Type B pancreatic cell (in vitro differentiated cells): ENCODE measurements around the gene EMC7. TPM values are rescaled to one million over a fixed set of nuclear protein-coding genes. Genes with fewer than 3 reads are reported as not detected.
A peak's percentile ranks its signal among the peaks of the same experiment; 100 is the strongest.

ENCODE experiments used
- DNase-seq: peaks from one replicate; pipeline ENCODE4 v3.0.0; 2021; ENCODE audit warnings: mixed read lengths; ENCODE audit not compliant: unreplicated experiment; ENCODE audit errors: extremely low spot score
- H3K27ac Mint-ChIP-seq: 2 replicates; pipeline ENCODE4 v1.8.0; 2021; ENCODE audit warnings: mild to moderate bottlenecking, mixed read lengths
- H3K27me3 Mint-ChIP-seq: 2 replicates; pipeline ENCODE4 v1.8.0; 2021; ENCODE audit warnings: mixed read lengths
- H3K36me3 Mint-ChIP-seq: 2 replicates; pipeline ENCODE4 v1.8.0; 2021; ENCODE audit warnings: mixed read lengths
- H3K4me1 Mint-ChIP-seq: one replicate; pipeline ENCODE4 v1.8.0; 2021; ENCODE audit warnings: mixed read lengths; ENCODE audit not compliant: unreplicated experiment
- H3K4me3 Mint-ChIP-seq: 2 replicates; pipeline ENCODE4 v1.8.0; 2021; ENCODE audit warnings: mild to moderate bottlenecking, mixed read lengths
- H3K9me3 Mint-ChIP-seq: 2 replicates; pipeline ENCODE4 v1.8.0; 2021; ENCODE audit warnings: mixed read lengths
- total RNA-seq: library from RNA; stranded (reverse); gene quantifications from 2 replicates; pipeline ENCODE4 v1.2.1, GENCODE V29; 2021; ENCODE audit warnings: low replicate concordance
- TF ChIP-seq, protein P1 (sequence below): fragments of 200-600 bp; sonication (generic); conservative IDR thresholded peaks from 2 replicates; pipeline ENCODE4 v1.5.0; 2021; ENCODE audit warnings: antibody characterized with exemption, mild to moderate bottlenecking

Gene EMC7
- total RNA-seq, 1 donor from 2014 or later: 47.5 TPM

DNA sequence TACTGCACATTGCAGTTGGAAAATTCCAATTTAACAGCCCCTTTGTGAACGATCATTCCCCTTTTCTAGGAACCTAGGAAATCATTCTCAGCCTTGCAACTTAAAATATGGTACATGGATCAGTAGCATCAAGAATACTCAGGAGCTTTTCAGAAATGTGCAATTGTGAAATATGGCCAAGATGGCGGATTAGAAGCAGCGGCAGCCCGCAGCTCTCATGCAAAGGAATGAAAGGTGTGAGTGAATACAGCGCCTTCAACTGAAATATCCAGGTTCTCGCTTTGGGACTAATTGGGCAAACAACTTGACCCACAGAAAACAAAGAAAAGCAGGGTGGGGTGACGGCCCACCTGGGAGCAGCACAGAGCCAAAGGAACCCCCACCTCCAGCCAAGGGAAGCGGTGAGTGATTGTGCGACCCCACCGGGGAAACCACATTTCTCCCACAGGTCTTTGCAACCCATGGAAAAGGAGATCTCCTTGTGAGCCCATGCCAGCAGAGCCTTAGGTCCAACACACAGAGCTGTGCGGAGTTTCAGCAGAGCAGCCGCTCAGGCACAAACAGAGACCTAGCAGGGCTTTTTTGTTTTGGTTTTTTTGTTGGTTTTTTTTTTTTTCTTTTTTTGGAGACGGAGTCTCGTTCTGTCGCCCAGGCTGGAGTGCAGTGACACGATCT is 55.1 kb downstream of the EMC7 start:
- no peaks in the 10 kb centered on the region for H3K4me1 Mint-ChIP-seq
- H3K27me3 Mint-ChIP-seq: peaks cover 2% of the 10 kb centered on the region
- TF ChIP-seq, protein P1, sequence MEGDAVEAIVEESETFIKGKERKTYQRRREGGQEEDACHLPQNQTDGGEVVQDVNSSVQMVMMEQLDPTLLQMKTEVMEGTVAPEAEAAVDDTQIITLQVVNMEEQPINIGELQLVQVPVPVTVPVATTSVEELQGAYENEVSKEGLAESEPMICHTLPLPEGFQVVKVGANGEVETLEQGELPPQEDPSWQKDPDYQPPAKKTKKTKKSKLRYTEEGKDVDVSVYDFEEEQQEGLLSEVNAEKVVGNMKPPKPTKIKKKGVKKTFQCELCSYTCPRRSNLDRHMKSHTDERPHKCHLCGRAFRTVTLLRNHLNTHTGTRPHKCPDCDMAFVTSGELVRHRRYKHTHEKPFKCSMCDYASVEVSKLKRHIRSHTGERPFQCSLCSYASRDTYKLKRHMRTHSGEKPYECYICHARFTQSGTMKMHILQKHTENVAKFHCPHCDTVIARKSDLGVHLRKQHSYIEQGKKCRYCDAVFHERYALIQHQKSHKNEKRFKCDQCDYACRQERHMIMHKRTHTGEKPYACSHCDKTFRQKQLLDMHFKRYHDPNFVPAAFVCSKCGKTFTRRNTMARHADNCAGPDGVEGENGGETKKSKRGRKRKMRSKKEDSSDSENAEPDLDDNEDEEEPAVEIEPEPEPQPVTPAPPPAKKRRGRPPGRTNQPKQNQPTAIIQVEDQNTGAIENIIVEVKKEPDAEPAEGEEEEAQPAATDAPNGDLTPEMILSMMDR: no peak
- H3K27ac Mint-ChIP-seq: no peak overlapping the region
- no peak overlapping the region for H3K4me3 Mint-ChIP-seq
- peaks cover 5% of the 10 kb centered on the region for H3K36me3 Mint-ChIP-seq
- no peak for DNase-seq
- peaks cover 17% of the 10 kb centered on the region for H3K9me3 Mint-ChIP-seq

DNA sequence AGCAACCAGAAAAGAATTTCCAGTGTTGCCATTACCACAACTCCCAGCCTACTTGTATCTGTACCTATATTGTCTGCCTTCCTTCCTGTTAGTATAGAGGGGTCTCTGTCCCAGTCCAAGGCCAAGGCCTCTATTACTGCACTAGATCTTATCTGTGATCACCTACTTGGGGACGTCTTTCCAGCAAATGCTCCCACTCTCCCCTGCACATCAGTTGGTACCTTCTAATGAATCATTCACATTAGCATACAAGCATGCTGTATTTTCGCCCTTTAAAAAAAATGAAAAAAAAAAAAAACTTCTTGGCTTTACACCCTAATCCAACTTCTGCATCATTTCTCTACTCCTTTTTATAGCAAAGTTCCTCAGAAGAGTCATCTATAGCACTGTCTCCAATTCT is 57.8 kb downstream of the EMC7 start:
- Mint-ChIP-seq H3K9me3 (no peaks in the 10 kb centered on the region), H3K36me3 (no peaks in the 10 kb centered on the region), H3K4me1 (peaks cover 5% of the 10 kb centered on the region), H3K27me3 (peaks cover 5% of the 10 kb centered on the region), H3K27ac (no peak overlapping the region), H3K4me3 (no peak overlapping the region)
- TF ChIP-seq, protein P1: no peak
- no peak for DNase-seq

DNA sequence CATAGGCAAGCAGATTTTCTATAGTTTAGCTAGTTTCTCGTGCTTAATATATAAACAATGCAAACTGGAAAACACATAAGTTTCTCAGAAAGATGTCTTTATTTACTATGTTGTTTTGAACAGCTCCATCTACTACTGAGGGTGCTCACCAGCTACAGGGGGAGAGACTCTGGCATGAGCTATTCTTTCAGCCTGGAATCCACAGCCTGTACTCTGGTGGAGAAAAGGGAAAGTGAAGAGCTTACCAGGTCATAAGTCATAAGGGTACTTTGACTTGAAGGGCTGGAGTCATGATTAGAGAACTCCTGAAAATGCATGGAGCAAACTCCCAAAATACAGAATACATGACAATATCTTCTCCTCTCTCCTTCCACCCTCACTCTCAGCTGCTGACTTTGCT is 58.3 kb downstream of the EMC7 start:
- no peak overlapping the region for H3K4me3 Mint-ChIP-seq

DNA sequence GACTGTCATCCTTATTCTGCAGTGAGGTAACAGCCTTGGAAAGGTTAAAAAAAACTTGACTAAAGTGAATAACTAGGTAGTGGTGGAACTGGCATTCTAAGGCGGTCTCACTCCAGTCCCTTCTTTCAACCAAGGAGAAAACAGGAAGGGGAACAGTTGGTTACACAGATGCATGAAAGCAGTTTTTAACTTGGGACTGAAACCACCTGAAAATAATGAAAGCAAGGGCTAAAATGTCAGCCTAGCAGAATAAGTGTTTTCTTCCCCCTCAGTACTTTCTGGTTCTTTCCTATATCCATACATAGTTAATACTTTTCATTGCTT is 61.9 kb downstream of the EMC7 start:
- Mint-ChIP-seq H3K27me3 (peaks cover 2% of the 10 kb centered on the region), H3K27ac (peak overlapping the region; percentile 59), H3K9me3 (no peaks in the 10 kb centered on the region)

More for the DNA sequence above, 58.3 kb downstream of the EMC7 start:
- TF ChIP-seq, protein P1: no peak
- Mint-ChIP-seq H3K36me3 (no peaks in the 10 kb centered on the region), H3K27me3 (peaks cover 5% of the 10 kb centered on the region), H3K9me3 (no peaks in the 10 kb centered on the region), H3K27ac (no peak overlapping the region), H3K4me1 (peaks cover 5% of the 10 kb centered on the region)
- DNase-seq: no peak

DNA sequence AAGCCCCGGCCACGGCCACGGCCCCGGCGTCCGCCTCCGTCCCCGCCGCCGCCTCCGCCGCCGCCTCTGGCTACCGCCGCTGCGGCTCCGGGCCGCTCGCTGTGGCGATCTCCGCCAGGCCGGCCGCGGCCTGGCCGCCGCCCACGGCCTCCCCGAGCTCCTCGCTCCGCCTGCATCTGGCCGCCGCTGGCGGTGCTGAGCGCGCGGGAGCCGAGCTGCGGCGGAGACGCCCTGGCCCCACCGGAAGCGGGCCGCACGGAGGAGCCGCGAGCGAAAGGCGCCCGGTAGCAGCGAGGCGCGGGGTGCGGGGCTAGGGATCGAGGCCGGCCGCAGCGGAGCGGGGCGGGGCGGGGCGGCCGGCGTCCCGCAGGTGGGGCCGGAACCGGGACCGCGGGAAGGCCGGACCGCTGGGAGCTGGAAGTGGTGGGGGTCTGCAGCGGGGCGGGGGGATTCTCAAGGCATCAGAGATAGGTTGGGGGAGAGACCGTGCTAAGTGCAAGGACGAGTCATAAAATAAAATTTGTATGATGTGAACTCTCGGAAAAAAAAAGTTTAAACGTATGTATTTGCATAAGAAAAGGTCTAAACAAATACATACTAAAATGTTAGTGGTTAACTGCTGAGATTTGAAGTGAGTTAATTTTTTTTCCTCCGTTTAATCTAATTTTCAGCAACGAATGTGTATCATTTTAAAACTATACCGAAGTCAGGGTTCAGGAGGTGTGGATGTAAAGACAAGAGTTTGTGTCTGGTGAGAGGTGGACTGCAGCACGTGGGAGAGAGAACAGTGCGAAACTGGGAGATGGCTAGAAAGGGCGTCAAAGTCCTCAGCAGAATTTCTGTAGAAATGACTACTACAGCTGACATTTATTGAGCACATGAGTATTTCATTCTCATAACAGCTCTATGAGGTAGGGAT is 62.5 kb downstream of the EMC7 start, which contains the start of gene AVEN:
Gene AVEN, minus strand, starts transcription at position 334 of the 919 bp plus-strand sequence. Its CDS starts 158 bp downstream, at position 176.
- peak within 1 kb of the TSS; percentile 95 for H3K4me3 Mint-ChIP-seq
- H3K9me3 Mint-ChIP-seq: no peaks in the 10 kb centered on the region
- H3K27me3 Mint-ChIP-seq: peaks cover 2% of the 10 kb centered on the region
- TF ChIP-seq, protein P1: no peak
- H3K27ac Mint-ChIP-seq: peak within 1 kb of the TSS; percentile 82
- H3K36me3 Mint-ChIP-seq: no peaks in the 10 kb centered on the region
- peaks cover 9% of the 10 kb centered on the region for H3K4me1 Mint-ChIP-seq
- peak; percentile 78 for DNase-seq

More for the DNA sequence above, 61.9 kb downstream of the EMC7 start:
- peak overlapping the region; percentile 79 for H3K4me3 Mint-ChIP-seq
- no peaks in the 10 kb centered on the region for H3K36me3 Mint-ChIP-seq
- TF ChIP-seq, protein P1: no peak
- DNase-seq: no peak
- peaks cover 9% of the 10 kb centered on the region for H3K4me1 Mint-ChIP-seq
